ENCODE measurements around the gene OR10H4.
"Not testable (repeated sequence)": the region's sequence is repeated elsewhere in the genome, so short reads cannot be mapped to it uniquely, and the experiment has no call there.

OR10H4 gene

GRCh38 chr19:15902254-15902653 is 46.6 kb upstream of the OR10H4 start:
- Histone ChIP-seq H3K27ac (ENCODE audit: low read length) (no peak overlapping the region), H3K4me1 (ENCODE audit: insufficient read depth, low read length) (no peaks in the 10 kb centered on the region), H4K20me1 (ENCODE audit: insufficient read depth, low read length) (no peaks in the 10 kb centered on the region), H3K4me2 (ENCODE audit: insufficient read depth, low read length) (no peak overlapping the region), H3K9ac (ENCODE audit: low read depth, low read length) (no peak overlapping the region), H3K36me3 (ENCODE audit: insufficient read depth, low read length) (no peaks in the 10 kb centered on the region), H3K9me3 (ENCODE audit: insufficient read depth, low read length, severe bottlenecking) (no peaks in the 10 kb centered on the region), H3K4me3 (ENCODE audit: low read depth in 1 of 2, low read length in 2 of 2) (no peak overlapping the region), H3K27me3 (ENCODE audit: insufficient read depth, low read length, poor library complexity) (peaks cover 3% of the 10 kb centered on the region), H2AFZ (ENCODE audit: low read depth, low read length) (no peak overlapping the region), H3K79me2 (ENCODE audit: insufficient read depth, low read length) (no peaks in the 10 kb centered on the region)
- ATAC-seq (ENCODE audit: insufficient read depth, low read depth): no peak
- no peak for DNase-seq
- TF ChIP-seq EZH2 (IDR thresholded peaks at IDR 0.05; ENCODE audit: borderline replicate concordance, low read depth, low read length, severe bottlenecking): no peak
- TF ChIP-seq CTCF (IDR thresholded peaks at IDR 0.05; ENCODE audit: borderline replicate concordance, extremely low read depth, low read length, poor library complexity, severe bottlenecking): no peak

GRCh38 chr19:15902898-15903297 is 45.9 kb upstream of the OR10H4 start:
- H2AFZ ChIP-seq (ENCODE audit: low read depth, low read length); H3K79me2 ChIP-seq (ENCODE audit: insufficient read depth, low read length); H3K9ac ChIP-seq (ENCODE audit: low read depth, low read length); H3K4me1 ChIP-seq (ENCODE audit: insufficient read depth, low read length); H3K4me2 ChIP-seq (ENCODE audit: insufficient read depth, low read length); ATAC-seq (ENCODE audit: insufficient read depth, low read depth); H3K27ac ChIP-seq (ENCODE audit: low read length); H4K20me1 ChIP-seq (ENCODE audit: insufficient read depth, low read length); H3K9me3 ChIP-seq (ENCODE audit: insufficient read depth, low read length, severe bottlenecking); H3K36me3 ChIP-seq (ENCODE audit: insufficient read depth, low read length); H3K27me3 ChIP-seq (ENCODE audit: insufficient read depth, low read length, poor library complexity); H3K4me3 ChIP-seq (ENCODE audit: low read depth in 1 of 2, low read length in 2 of 2); DNase-seq: not testable (repeated sequence)

DNA sequence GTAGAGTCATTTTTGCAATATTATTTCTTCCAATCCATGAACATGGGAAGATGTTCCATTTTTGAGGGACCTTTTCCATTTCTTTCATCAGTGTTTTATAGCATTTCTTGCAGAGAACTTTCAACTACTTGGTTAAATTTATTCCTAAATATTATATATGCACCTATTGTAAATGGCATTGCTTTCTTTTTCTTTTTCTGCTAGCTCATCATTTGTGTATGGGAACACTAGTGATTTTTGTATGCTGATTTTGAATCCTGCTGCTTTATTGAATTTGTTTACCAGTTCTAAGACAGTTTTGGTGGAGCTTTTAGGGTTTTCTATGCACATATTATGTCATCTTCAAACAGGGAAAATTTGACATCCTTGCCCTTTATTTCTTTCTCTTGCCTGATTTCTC is 43.8 kb upstream of the OR10H4 start:
- no peaks in the 10 kb centered on the region for H3K36me3 ChIP-seq (ENCODE audit: insufficient read depth, low read length)
- no peak for ATAC-seq (ENCODE audit: insufficient read depth, low read depth)

DNA sequence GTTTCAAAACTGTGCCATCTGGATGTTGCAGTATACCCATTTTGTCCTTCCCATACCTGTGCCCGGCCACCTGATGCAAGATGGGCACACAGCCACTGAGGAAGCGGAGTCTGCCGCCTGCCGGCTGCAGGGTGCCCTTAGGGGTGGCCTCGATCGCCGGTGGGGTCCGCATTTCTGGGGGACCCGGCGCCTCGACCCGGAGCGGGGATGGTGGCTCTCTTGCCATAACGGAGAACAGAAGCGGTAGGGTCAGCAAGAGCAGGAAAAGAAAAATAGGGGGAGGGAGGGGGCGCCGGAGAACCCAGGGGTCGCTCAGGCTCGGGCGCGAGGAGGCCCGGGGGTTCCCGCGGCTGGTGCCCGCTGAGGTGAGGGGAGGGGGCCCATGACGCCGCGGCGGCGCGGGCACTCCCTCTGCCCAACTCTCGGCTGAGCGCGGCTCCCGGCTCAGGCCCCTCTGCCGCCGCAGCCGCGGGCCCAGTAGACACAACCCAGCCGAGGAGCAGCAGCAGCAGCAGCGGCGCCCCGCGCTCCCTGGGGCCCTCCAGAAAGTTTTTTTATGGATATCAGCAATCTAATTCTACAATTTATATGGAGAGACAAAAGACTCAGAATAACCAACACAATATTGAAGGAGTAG is 37.1 kb upstream of the OR10H4 start:
- Histone ChIP-seq H3K9me3 (ENCODE audit: insufficient read depth, low read length, severe bottlenecking) (peaks cover 4% of the 10 kb centered on the region), H2AFZ (ENCODE audit: low read depth, low read length) (no peak overlapping the region), H3K27me3 (ENCODE audit: insufficient read depth, low read length, poor library complexity) (peaks cover 5% of the 10 kb centered on the region), H4K20me1 (ENCODE audit: insufficient read depth, low read length) (no peaks in the 10 kb centered on the region), H3K4me1 (ENCODE audit: insufficient read depth, low read length) (no peaks in the 10 kb centered on the region), H3K36me3 (ENCODE audit: insufficient read depth, low read length) (no peaks in the 10 kb centered on the region), H3K79me2 (ENCODE audit: insufficient read depth, low read length) (no peaks in the 10 kb centered on the region), H3K4me3 (ENCODE audit: low read depth in 1 of 2, low read length in 2 of 2) (no peak overlapping the region), H3K27ac (ENCODE audit: low read length) (no peak overlapping the region), H3K4me2 (ENCODE audit: insufficient read depth, low read length) (no peak overlapping the region), H3K9ac (ENCODE audit: low read depth, low read length) (no peak overlapping the region)
- no peak for DNase-seq
- TF ChIP-seq CTCF (IDR thresholded peaks at IDR 0.05; ENCODE audit: borderline replicate concordance, extremely low read depth, low read length, poor library complexity, severe bottlenecking) (no peak), EZH2 (IDR thresholded peaks at IDR 0.05; ENCODE audit: borderline replicate concordance, low read depth, low read length, severe bottlenecking) (no peak)
- no peak for ATAC-seq (ENCODE audit: insufficient read depth, low read depth)

More for the DNA sequence above, 43.8 kb upstream of the OR10H4 start:
- no peak overlapping the region for H3K4me3 ChIP-seq (ENCODE audit: low read depth in 1 of 2, low read length in 2 of 2)
- no peak overlapping the region for H2AFZ ChIP-seq (ENCODE audit: low read depth, low read length)
- H3K27me3 ChIP-seq (ENCODE audit: insufficient read depth, low read length, poor library complexity): peaks cover 3% of the 10 kb centered on the region
- H3K4me2 ChIP-seq (ENCODE audit: insufficient read depth, low read length): no peak overlapping the region
- no peak overlapping the region for H3K27ac ChIP-seq (ENCODE audit: low read length)
- H3K9me3 ChIP-seq (ENCODE audit: insufficient read depth, low read length, severe bottlenecking): no peaks in the 10 kb centered on the region
- no peaks in the 10 kb centered on the region for H3K79me2 ChIP-seq (ENCODE audit: insufficient read depth, low read length)
- DNase-seq: no peak
- H3K4me1 ChIP-seq (ENCODE audit: insufficient read depth, low read length): no peaks in the 10 kb centered on the region
- TF ChIP-seq CTCF (IDR thresholded peaks at IDR 0.05; ENCODE audit: borderline replicate concordance, extremely low read depth, low read length, poor library complexity, severe bottlenecking): no peak
- no peak for TF ChIP-seq EZH2 (IDR thresholded peaks at IDR 0.05; ENCODE audit: borderline replicate concordance, low read depth, low read length, severe bottlenecking)
- no peaks in the 10 kb centered on the region for H4K20me1 ChIP-seq (ENCODE audit: insufficient read depth, low read length)
- H3K9ac ChIP-seq (ENCODE audit: low read depth, low read length): no peak overlapping the region

Measured in DND-41 (cell line).